ENCODE measurements around the gene POU2AF1. TPM values are rescaled to one million over a fixed set of nuclear protein-coding genes. Genes with fewer than 3 reads are reported as not detected.

Gene POU2AF1
- total and polyA plus RNA-seq, 2 experiments from 2014 or later = not detected

- TF ChIP-seq ZNF462 (CRISPR knock-in tag; IDR thresholded peaks at IDR 0.05) (no peak), JUNB (IDR thresholded peaks at IDR 0.05; ENCODE audit: unreplicated experiment) (no peak), STAT1 (IDR thresholded peaks at IDR 0.05; ENCODE audit: unreplicated experiment) (no peak), ETS1 (IDR thresholded peaks at IDR 0.05) (no peak), EZH2 (IDR thresholded peaks at IDR 0.05; ENCODE audit: low read depth, unreplicated experiment) (no peak), REST (IDR thresholded peaks at IDR 0.05; ENCODE audit: unreplicated experiment) (no peak), POLR2AphosphoS5 (IDR thresholded peaks at IDR 0.05; ENCODE audit: low read depth) (no peak), EZH2phosphoT487 (IDR thresholded peaks at IDR 0.05; ENCODE audit: unreplicated experiment) (no peak)
- no peak overlapping the region for H3K27ac ChIP-seq (ENCODE audit: low read depth)
- Mint-ChIP-seq H3K27me3 (ENCODE audit: insufficient read depth, low read depth, poor library complexity) (no peaks in the 10 kb centered on the region), H3K27ac (no peak overlapping the region), H3K9me3 (no peaks in the 10 kb centered on the region; the same call in 2 of the 3 replicates), H3K4me1 (peaks cover 2% of the 10 kb centered on the region; the same call in 1 of the 3 replicates), H3K4me3 (no peak overlapping the region), H3K36me3 (ENCODE audit: low read depth) (no peaks in the 10 kb centered on the region)
- H3K79me2 ChIP-seq (replicated peaks; ENCODE audit: insufficient read depth) = no peaks in the 10 kb centered on the region
- peaks cover 9% of the 10 kb centered on the region for H3K9me2 ChIP-seq (ENCODE audit: insufficient read depth)
- H3K27me3 ChIP-seq (ENCODE audit: insufficient read depth) = no peaks in the 10 kb centered on the region
- H3F3A ChIP-seq (replicated peaks; ENCODE audit: low read depth) = no peaks in the 10 kb centered on the region
- H3K4me2 ChIP-seq = no peak overlapping the region
- DNase-seq (ENCODE audit: low spot score) = no peak
- no peak overlapping the region for H3K4me3 ChIP-seq
- H3K4me1 ChIP-seq (ENCODE audit: insufficient read depth) = no peaks in the 10 kb centered on the region
- no peaks in the 10 kb centered on the region for H4K20me1 ChIP-seq (replicated peaks; ENCODE audit: insufficient read depth)
- 0 out of 2 replicates have a peak overlapping the region, but pooled peaks have one; percentile 18 for H2AFZ ChIP-seq
- no peak for ATAC-seq
- H3K36me3 ChIP-seq (ENCODE audit: insufficient read depth) = no peaks in the 10 kb centered on the region
These were observed 12.5 kb upstream of the POU2AF1 start for GRCh38 chr11:111391328-111392124.

Measured in GM23338 (cell line).